ENCODE results near the gene KRTAP10-9. TPM values are rescaled to one million over a fixed set of nuclear protein-coding genes. Genes with fewer than 3 reads are reported as not detected.
"Not testable (repeated sequence)": the region's sequence is repeated elsewhere in the genome, so short reads cannot be mapped to it uniquely, and the experiment has no call there.

KRTAP10-9 gene
- total RNA-seq, 1 donor from 2014 or later, result not detected

DNA sequence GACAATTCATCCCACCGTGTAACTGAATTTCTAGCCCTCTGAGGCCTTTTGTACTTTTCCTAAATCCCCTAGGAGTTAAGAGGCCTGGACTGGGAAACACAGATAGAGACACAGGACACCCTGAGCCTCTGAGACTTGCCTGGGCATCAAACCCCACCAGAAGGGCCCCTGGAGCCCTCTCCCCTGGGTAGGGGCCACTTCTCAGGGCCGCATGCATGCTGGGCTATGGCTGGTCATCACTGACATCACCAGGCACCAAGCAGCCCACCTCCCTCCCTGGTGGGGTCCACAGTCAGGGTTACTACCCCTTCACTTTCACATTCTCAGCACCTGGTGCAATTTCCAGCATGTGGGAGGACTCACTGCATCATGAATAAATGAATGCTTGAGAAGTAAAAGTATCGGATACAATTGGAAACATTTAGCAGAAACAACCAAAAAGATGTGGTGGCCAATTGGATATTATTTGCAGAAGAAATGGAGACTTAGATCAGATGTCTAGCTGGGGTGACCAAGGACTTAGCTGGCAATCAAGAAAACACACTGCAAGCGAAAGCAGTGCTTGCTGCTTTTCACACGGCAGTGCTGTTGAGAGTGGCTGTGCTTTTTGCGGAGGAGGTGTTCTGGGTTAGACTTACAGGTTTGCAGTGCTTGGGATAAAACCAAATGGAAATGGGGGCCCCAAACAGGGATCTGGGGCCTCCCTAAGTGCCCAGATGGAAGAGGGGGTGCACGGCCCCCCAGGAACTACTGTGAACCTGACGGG lies 27.4 kb upstream of the KRTAP10-9 start:
- no peak for DNase-seq (ENCODE audit: low read depth)
- H3K4me3 ChIP-seq (ENCODE audit: low read depth, low read length), result no peak overlapping the region
- TF ChIP-seq, protein P1, sequence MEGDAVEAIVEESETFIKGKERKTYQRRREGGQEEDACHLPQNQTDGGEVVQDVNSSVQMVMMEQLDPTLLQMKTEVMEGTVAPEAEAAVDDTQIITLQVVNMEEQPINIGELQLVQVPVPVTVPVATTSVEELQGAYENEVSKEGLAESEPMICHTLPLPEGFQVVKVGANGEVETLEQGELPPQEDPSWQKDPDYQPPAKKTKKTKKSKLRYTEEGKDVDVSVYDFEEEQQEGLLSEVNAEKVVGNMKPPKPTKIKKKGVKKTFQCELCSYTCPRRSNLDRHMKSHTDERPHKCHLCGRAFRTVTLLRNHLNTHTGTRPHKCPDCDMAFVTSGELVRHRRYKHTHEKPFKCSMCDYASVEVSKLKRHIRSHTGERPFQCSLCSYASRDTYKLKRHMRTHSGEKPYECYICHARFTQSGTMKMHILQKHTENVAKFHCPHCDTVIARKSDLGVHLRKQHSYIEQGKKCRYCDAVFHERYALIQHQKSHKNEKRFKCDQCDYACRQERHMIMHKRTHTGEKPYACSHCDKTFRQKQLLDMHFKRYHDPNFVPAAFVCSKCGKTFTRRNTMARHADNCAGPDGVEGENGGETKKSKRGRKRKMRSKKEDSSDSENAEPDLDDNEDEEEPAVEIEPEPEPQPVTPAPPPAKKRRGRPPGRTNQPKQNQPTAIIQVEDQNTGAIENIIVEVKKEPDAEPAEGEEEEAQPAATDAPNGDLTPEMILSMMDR (conservative IDR thresholded peaks at IDR 0.05; ENCODE audit: low read depth, low read length), result no peak

DNA sequence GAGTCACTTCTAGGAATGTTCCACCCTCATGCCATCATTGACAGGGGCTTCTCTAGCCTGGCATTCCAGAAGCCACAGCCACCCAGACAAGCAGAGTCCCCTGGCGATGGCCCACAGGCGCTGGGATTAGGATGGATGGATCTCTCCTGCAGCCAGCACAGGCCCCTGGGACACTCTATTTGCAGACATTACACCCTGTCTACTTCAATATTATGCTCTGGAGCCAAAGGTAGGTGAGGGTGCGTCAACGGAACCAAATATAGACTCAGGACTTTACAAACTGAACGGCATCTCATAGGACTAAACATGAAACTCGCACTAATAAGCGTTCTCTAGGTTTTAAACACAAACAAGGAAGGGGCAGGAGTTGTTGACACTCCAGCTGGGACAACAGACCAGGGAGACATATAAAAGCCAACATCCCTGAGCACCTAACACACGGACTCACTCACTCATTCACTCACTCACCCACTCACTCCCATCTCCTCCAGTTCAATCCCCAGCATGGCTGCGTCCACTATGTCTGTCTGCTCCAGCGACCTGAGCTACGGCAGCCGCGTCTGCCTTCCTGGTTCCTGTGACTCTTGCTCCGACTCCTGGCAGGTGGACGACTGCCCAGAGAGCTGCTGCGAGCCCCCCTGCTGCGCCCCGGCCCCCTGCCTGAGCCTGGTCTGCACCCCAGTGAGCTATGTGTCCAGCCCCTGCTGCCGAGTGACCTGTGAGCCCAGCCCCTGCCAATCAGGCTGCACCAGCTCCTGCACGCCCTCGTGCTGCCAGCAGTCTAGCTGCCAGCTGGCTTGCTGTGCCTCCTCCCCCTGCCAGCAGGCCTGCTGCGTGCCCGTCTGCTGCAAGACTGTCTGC lies 26.5 kb upstream of the KRTAP10-9 start, which contains the start of gene KRTAP10-7:
TSS of gene KRTAP10-7 (plus strand) at position 480 of the 861 bp plus-strand sequence. CDS start at position 505, 25 bp downstream.
- not testable (repeated sequence) for H3K4me3 ChIP-seq (ENCODE audit: low read depth, low read length); DNase-seq (ENCODE audit: low read depth)

DNA sequence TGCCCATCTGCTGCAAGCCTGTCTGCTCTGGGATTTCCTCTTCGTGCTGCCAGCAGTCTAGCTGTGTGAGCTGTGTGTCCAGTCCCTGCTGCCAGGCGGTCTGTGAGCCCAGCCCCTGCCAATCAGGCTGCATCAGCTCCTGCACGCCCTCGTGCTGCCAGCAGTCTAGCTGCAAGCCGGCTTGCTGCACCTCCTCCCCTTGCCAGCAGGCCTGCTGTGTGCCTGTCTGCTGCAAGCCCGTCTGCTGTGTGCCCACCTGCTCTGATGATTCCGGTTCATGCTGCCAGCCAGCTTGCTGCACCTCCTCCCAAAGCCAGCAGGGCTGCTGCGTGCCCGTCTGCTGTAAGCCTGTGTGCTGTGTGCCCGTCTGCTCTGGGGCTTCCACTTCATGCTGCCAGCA lies 25.8 kb upstream of the KRTAP10-9 start:
- not testable (repeated sequence) for H3K4me3 ChIP-seq (ENCODE audit: low read depth, low read length); DNase-seq (ENCODE audit: low read depth)

DNA sequence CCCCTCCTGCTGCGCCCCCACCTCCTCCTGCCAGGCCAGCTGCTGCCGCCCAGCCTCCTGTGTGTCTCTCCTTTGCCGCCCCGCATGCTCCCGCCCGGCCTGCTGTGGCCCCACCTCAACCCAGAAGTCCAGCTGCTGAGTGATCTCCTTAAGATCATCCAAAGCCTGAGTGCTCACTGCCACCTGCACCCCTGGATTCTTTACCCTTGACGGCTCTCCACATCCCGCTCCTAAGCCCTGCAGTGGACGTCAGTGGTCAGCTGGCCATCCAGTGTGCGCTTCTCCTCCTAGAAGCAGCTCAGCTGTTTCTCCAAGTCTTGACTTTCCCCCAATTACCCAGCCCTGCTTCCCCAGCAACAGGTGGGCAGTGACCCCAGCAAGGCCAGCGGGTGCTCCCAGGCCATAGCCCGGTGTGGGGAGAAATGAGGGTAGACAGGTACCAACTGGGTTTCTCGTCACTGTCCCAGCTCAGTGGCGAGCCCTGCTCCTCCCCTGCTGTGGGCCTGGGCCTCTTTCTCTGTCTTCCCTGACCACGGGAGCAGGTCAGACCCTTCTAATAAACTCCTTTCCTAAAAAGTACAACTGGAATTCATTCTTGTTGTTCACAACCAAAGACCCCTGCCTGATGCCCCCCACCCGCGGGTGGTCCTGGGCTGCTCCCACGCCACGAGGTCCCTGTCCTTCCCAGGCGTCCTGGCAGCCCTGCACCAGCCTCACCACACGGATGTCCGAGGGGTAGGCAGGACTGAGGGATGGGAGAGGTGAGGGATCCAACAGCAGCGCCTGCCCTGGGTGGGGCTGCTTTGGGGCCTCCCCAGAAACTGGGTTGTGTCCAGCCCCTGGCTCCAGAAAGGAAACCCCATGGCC lies 25.1 kb upstream of the KRTAP10-9 start:
- no peak overlapping the region for H3K4me3 ChIP-seq (ENCODE audit: low read depth, low read length)
- no peak for DNase-seq (ENCODE audit: low read depth)
- TF ChIP-seq, protein P1 (conservative IDR thresholded peaks at IDR 0.05; ENCODE audit: low read depth, low read length), result no peak

DNA sequence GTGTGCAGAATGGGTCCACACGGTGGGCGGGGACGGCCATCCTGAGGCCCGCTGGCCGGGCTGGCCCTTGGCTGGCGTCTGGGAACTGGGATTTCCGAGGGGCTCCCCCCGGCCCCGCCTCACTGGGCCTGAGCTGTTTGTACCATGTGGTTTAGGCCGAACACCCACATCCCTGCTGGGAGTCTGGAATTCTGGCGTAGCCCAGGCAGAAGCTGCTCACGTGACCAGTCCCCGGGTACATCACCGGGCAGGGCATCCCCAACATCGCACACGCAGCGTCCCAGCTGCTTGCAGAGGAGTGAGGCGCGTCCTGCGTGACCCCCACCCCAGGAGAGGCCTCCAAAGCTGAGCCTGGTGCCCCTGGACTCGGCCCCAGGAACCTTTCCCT lies 24.4 kb upstream of the KRTAP10-9 start:
- DNase-seq (ENCODE audit: low read depth), result no peak
- H3K4me3 ChIP-seq (ENCODE audit: low read depth, low read length), result no peak overlapping the region
- TF ChIP-seq, protein P1 (conservative IDR thresholded peaks at IDR 0.05; ENCODE audit: low read depth, low read length), result no peak

DNA sequence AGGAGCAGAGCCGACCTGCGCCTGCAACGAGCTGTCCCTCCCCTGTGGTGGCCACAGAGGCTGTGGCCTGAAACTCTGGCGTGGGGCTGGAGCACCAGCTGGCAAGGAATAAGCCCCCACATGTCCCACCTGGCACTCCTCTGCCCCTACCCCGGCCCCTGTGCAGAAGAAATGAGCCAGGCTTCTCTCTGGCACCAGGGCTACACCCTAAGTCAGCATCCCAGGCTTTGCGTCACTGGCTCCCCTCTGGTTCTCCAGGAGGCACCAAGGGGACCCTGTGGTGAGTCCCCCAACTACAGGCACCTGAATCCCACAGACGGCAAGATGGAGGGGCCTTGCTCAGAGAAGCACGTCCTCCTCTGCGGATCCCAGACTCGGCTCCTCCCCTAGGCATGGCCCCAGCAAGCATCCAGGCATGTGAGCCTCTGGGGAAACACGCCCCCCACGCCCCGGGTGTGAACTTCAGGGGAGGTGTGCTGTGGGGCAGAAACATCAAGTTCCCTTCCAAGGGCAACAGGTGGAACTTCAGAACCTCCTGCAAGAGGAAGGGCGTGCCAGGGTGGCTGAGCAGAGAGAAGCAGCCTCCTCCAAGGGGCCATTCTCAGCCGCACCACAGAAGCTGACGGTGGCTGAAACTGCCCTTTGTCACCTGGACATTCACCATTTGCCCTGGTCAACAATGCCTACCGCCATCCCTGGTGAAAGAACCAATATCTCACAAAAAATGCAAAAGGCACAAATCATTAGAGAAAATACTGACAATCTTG lies 23.6 kb upstream of the KRTAP10-9 start:
- no peak for DNase-seq (ENCODE audit: low read depth)

DNA sequence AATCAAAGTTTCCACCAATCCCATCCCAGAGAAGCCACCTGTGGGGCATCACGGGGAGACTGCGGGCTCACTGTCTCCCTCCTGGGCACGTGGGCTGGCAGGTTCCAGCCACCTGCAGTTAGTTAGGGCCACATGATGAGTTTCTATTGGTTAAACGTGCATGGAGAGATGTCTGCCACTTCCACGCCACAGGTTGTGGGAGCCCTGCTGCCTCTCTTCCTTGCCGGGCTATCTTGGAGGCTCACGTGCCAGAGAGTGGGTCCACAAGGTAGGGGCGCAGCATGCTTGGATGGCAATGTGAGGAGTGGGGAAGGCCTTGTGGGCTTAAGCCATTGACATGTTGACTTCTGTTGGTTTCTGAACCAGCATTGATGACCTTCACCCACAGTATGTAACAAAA lies 23.0 kb upstream of the KRTAP10-9 start:
- no peak overlapping the region for H3K4me3 ChIP-seq (ENCODE audit: low read depth, low read length)
- no peak for DNase-seq (ENCODE audit: low read depth)
- TF ChIP-seq, protein P1 (conservative IDR thresholded peaks at IDR 0.05; ENCODE audit: low read depth, low read length), result no peak

More for the DNA sequence above, 23.6 kb upstream of the KRTAP10-9 start:
- TF ChIP-seq, protein P1 (conservative IDR thresholded peaks at IDR 0.05; ENCODE audit: low read depth, low read length), result no peak
- H3K4me3 ChIP-seq (ENCODE audit: low read depth, low read length), result no peak overlapping the region

Measured in epithelial cell of proximal tubule (primary cell).